IPS DF 19.7 (cell line): ENCODE measurements around the gene LRRC10.
"Not testable (repeated sequence)": the region's sequence is repeated elsewhere in the genome, so short reads cannot be mapped to it uniquely, and the experiment has no call there.

Experiments
- DNase-seq: peaks from one replicate; pipeline ENCODE4 v3.0.0-alpha.2; 2013; ENCODE audit warnings: low read depth, low spot score

LRRC10 gene

GRCh38 chr12:69619050-69619449 is 8.3 kb upstream of the LRRC10 start:
- no peak for DNase-seq

GRCh38 chr12:69616025-69616424 is 5.3 kb upstream of the LRRC10 start:
- DNase-seq, result no peak

GRCh38 chr12:69613351-69613750 is 2.6 kb upstream of the LRRC10 start:
- DNase-seq, result no peak

GRCh38 chr12:69610126-69610525 is 581 bp downstream of the LRRC10 start:
- no peak for DNase-seq

- no peak for DNase-seq
Measured at GRCh38 chr12:69608114-69608513, 2.6 kb downstream of the LRRC10 start.

- DNase-seq, result not testable (repeated sequence)
Measured at GRCh38 chr12:69604275-69604674, 6.4 kb downstream of the LRRC10 start.

- DNase-seq, result not testable (repeated sequence)
Measured at GRCh38 chr12:69603556-69603955, 7.2 kb downstream of the LRRC10 start.

GRCh38 chr12:69602954-69603353 is 7.8 kb downstream of the LRRC10 start:
- no peak for DNase-seq

- DNase-seq, result no peak
Measured at GRCh38 chr12:69601962-69602685, 8.6 kb downstream of the LRRC10 start.

- DNase-seq, result no peak
Measured at GRCh38 chr12:69600804-69601203, 9.9 kb downstream of the LRRC10 start.

- DNase-seq, result no peak
Measured at GRCh38 chr12:69598174-69598753, 12.4 kb downstream of the LRRC10 start.

- no peak for DNase-seq
Measured at GRCh38 chr12:69595689-69596088, 15.0 kb downstream of the LRRC10 start.

GRCh38 chr12:69589082-69589481 is 21.6 kb downstream of the LRRC10 start:
- no peak for DNase-seq

GRCh38 chr12:69588527-69588926 is 22.2 kb downstream of the LRRC10 start:
- no peak for DNase-seq

- DNase-seq, result peak; percentile 88
Measured at GRCh38 chr12:69585189-69586062, 25.3 kb downstream of the LRRC10 start, which contains the start of gene CCT2. TSS of gene CCT2 (plus strand) at chr12:69585459. CDS start at chr12:69585522, 63 bp downstream.

- no peak for DNase-seq
Measured at GRCh38 chr12:69583203-69583602, 27.5 kb downstream of the LRRC10 start.

GRCh38 chr12:69580074-69580473 is 30.6 kb downstream of the LRRC10 start:
- no peak for DNase-seq

- DNase-seq, result no peak
Measured at GRCh38 chr12:69579029-69579428, 31.7 kb downstream of the LRRC10 start.

GRCh38 chr12:69578283-69578682 is 32.4 kb downstream of the LRRC10 start:
- DNase-seq, result no peak

GRCh38 chr12:69575346-69575745 is 35.4 kb downstream of the LRRC10 start:
- DNase-seq, result no peak

- no peak for DNase-seq
Measured at GRCh38 chr12:69570545-69571399, 39.9 kb downstream of the LRRC10 start.
